Panc1 (cell line): ENCODE data around the gene ETHE1. TPM values are rescaled to one million over a fixed set of nuclear protein-coding genes. Genes with fewer than 3 reads are reported as not detected.

Source experiments
- ATAC-seq: fragments of 200-7000 bp; cut with Tn5 transposase; 2 replicates; pipeline ENCODE4 v1.9.1; 2020; ENCODE audit warnings: mild to moderate bottlenecking, moderate library complexity
- BruUV-seq: library from RNA; stranded (reverse); fragments of 400-500 nt; replicated peaks from 2 replicates; lab custom pipeline; 2021; lab: Mats Ljungman, UMichigan
- CTCF ChIA-PET: fragments of 300-600 bp; sonication (Branson Sonifier 250); formaldehyde crosslinking; loops from one replicate; lab custom pipeline; 2022; ENCODE audit warnings: antibody characterized with exemption; lab: Charles Lee
- POLR2A ChIA-PET: fragments of 300-600 bp; sonication (Branson Sonifier 250); formaldehyde crosslinking; loops from one replicate; lab custom pipeline; 2022; ENCODE audit warnings: antibody characterized with exemption; lab: Charles Lee
- DNase-seq: peaks from one replicate; pipeline ENCODE4 v3.0.0-alpha.2; 2010; ENCODE audit warnings: low read depth, low spot score
- H3K27ac ChIP-seq: 2 replicates; pipeline ENCODE4 v1.5.1; 2011; ENCODE audit warnings: mild to moderate bottlenecking, low read length, inconsistent platforms
- H3K27me3 ChIP-seq: fragments of 200-500 bp; sonication (Bioruptor generic); 2 replicates; pipeline ENCODE4 v1.6.0; 2014; ENCODE audit warnings: low read length, inconsistent platforms; ENCODE audit not compliant: control insufficient read depth, insufficient read depth
- H3K36me3 ChIP-seq: fragments of 200-500 bp; sonication (Bioruptor generic); 2 replicates; pipeline ENCODE4 v1.5.1; 2014; ENCODE audit warnings: inconsistent platforms, mild to moderate bottlenecking, low read length, moderate library complexity; ENCODE audit not compliant: control insufficient read depth, insufficient read depth
- H3K4me1 ChIP-seq: 2 replicates; pipeline ENCODE4 v1.5.1; 2011; ENCODE audit warnings: inconsistent platforms, mild to moderate bottlenecking, low read length, moderate library complexity; ENCODE audit not compliant: control insufficient read depth, insufficient read depth
- H3K4me3 ChIP-seq, 2 experiments: 2 replicates each; pipeline ENCODE4 v1.5.1; 2011 to 2012; ENCODE audit warnings: low read depth in 2 of 2, low read length in 2 of 2, mild to moderate bottlenecking in 2 of 2, inconsistent platforms in 1 of 2, moderate library complexity in 1 of 2
- H3K9me3 ChIP-seq: fragments of 200-500 bp; sonication (Bioruptor generic); 2 replicates; pipeline ENCODE4 v1.5.1; 2014; ENCODE audit warnings: low read depth, mild to moderate bottlenecking, inconsistent platforms, low read length, moderate library complexity; ENCODE audit not compliant: control insufficient read depth, insufficient read depth
- CTCF ChIP-seq: fragments of 450-650 bp; IDR thresholded peaks from 2 replicates; pipeline ENCODE4 v1.5.1; 2017; ENCODE audit warnings: mild to moderate bottlenecking
- POLR2AphosphoS5 ChIP-seq: IDR thresholded peaks from 2 replicates; pipeline ENCODE4 v1.6.1; 2012; ENCODE audit warnings: mild to moderate bottlenecking, low read depth, low read length, moderate library complexity
- REST ChIP-seq, 2 experiments: IDR thresholded peaks; 2 replicates each; pipeline ENCODE4 v1.6.1; 2011 to 2012; ENCODE audit warnings: low read depth in 2 of 2, control low read depth in 1 of 2, low read length in 1 of 2, mild to moderate bottlenecking in 1 of 2, moderate library complexity in 1 of 2; ENCODE audit not compliant: insufficient read depth in 1 of 2
- SIN3A ChIP-seq: IDR thresholded peaks from 2 replicates; pipeline ENCODE4 v1.6.1; 2012; ENCODE audit warnings: low read depth, mild to moderate bottlenecking, low read length, moderate library complexity, borderline replicate concordance; ENCODE audit not compliant: insufficient read depth
- TCF7L2 ChIP-seq: IDR thresholded peaks from 2 replicates; pipeline ENCODE4 v1.6.1; 2011; ENCODE audit warnings: mild to moderate bottlenecking, low read depth, low read length, inconsistent platforms
- in situ Hi-C: cut with HindIII; loops from 2 replicates; pipeline ENCODE4 v1.10.0; 2016; ENCODE audit warnings: low sequenced_read_pairs, low pct_unique_long_range_greater_than_20kb
- intact Hi-C: fragments of 100-400 bp; cut with micrococcal nuclease; formaldehyde crosslinking; loops from one replicate; pipeline ENCODE4 v1.10.0; 2022; ENCODE audit not compliant: unreplicated experiment
- total RNA-seq: library from RNA; stranded (reverse); gene quantifications from one replicate; pipeline ENCODE4 v1.2.1, GENCODE V29; 2021; ENCODE audit not compliant: unreplicated experiment

Gene ETHE1
- total RNA-seq, 1 experiment from 2014 or later: 15.6 TPM

- intact Hi-C loops: no loop called here
These were observed 58.4 kb downstream of the ETHE1 start for GRCh38 chr19:43468354-43469159.

GRCh38 chr19:43467730-43468129 lies 59.3 kb downstream of the ETHE1 start:
- Histone ChIP-seq H3K4me3 (no peak overlapping the region), H3K27ac (no peak overlapping the region), H3K27me3 (no peaks in the 10 kb centered on the region), H3K36me3 (no peaks in the 10 kb centered on the region), H3K4me1 (peaks cover 3% of the 10 kb centered on the region; the same call in 1 of the 2 replicates), H3K9me3 (no peaks in the 10 kb centered on the region)
- POLR2A ChIA-PET: no interaction called here
- CTCF ChIA-PET: no interaction called here
- in situ Hi-C loops: no loop called here
- no TSS peak for BruUV-seq
- no peak for DNase-seq
- ATAC-seq: no peak
- intact Hi-C loops: no loop called here
- TF ChIP-seq CTCF (no peak), SIN3A (no peak), TCF7L2 (no peak), POLR2AphosphoS5 (no peak), REST (IDR thresholded peaks at IDR 0.05; ENCODE audit: insufficient read depth in 1 of 2, low read depth in 2 of 2, low read length in 1 of 2) (no peak)

More at GRCh38 chr19:43468354-43469159, 58.4 kb downstream of the ETHE1 start:
- DNase-seq: no peak
- in situ Hi-C loops: no loop called here
- no TSS peak for BruUV-seq
- Histone ChIP-seq H3K4me1 (peaks cover 3% of the 10 kb centered on the region; the same call in 1 of the 2 replicates), H3K27ac (no peak overlapping the region), H3K27me3 (no peaks in the 10 kb centered on the region), H3K36me3 (no peaks in the 10 kb centered on the region), H3K4me3 (no peak overlapping the region), H3K9me3 (no peaks in the 10 kb centered on the region)
- ATAC-seq: no peak
- ChIA-PET CTCF (no interaction called here), POLR2A (no interaction called here)
- no peak for TF ChIP-seq CTCF
- TF ChIP-seq POLR2AphosphoS5: no peak
- TF ChIP-seq REST (IDR thresholded peaks at IDR 0.05; ENCODE audit: insufficient read depth in 1 of 2, low read depth in 2 of 2, low read length in 1 of 2): no peak
- no peak for TF ChIP-seq SIN3A
- no peak for TF ChIP-seq TCF7L2
